Omental fat pad (tissue), 4 donors: ENCODE results near the gene SHC4. TPM values are rescaled to one million over a fixed set of nuclear protein-coding genes. Genes with fewer than 3 reads are reported as not detected.

Experiments used
- ATAC-seq: fragments of 150-250 bp; one replicate; pipeline ENCODE4 v1.9.1; 2016; ENCODE audit warnings: mild to moderate bottlenecking, moderate library complexity; ENCODE audit not compliant: low FRiP score
- DNase-seq: peaks from one replicate; pipeline ENCODE4 v3.0.0-alpha.2; 2019; ENCODE audit warnings: low spot score
- CTCF ChIP-seq, 3 donors: fragments of 450-650 bp; IDR thresholded peaks; one replicate each; pipeline ENCODE4 v1.5.1; 2016 to 2017; ENCODE audit warnings: antibody characterized with exemption in 3 of 3, mild to moderate bottlenecking in 3 of 3, moderate library complexity in 2 of 3
- total RNA-seq, 4 donors: library from RNA; depleted of rRNA; stranded (reverse); fragments of >200 nt; gene quantifications; one replicate each; pipeline ENCODE4 v1.1.0, GENCODE V29; 2016

The SHC4 gene
- total RNA-seq, 4 donors from 2014 or later, result 0.48 to 2.2 (median 1.2) TPM; not detected in 1

GRCh38 chr15:48928877-48929538 lies 34.7 kb downstream of the SHC4 start:
- ATAC-seq, result no peak
- no peak for DNase-seq
- no peak for TF ChIP-seq CTCF (IDR thresholded peaks at IDR 0.05)

DNA sequence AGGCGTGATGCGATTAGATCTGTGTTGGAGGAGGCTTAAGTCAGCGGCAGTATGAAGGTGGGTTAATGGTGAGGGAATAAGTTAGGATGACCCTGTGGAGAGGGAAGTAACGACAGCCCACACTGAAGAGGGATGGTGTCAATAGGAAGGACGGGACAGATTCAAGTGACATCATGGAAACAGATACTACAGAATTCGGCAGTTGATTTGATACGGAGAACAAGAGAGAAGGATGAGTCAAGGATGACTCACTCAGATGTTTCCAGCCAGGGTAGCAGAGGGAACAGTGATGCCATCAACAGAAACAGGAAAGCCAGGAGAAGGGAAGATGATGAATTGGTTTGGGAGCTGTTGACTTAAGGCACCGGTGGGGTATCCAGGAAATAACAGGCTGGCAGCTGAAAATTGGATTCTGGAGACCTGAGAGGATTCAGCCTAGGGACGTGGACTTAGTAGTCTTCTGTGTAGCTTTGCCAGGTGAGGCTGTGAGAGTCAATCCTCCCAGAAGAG lies 38.0 kb downstream of the SHC4 start:
- ATAC-seq (no peak), DNase-seq (no peak)
- TF ChIP-seq CTCF (IDR thresholded peaks at IDR 0.05), result no peak

DNA sequence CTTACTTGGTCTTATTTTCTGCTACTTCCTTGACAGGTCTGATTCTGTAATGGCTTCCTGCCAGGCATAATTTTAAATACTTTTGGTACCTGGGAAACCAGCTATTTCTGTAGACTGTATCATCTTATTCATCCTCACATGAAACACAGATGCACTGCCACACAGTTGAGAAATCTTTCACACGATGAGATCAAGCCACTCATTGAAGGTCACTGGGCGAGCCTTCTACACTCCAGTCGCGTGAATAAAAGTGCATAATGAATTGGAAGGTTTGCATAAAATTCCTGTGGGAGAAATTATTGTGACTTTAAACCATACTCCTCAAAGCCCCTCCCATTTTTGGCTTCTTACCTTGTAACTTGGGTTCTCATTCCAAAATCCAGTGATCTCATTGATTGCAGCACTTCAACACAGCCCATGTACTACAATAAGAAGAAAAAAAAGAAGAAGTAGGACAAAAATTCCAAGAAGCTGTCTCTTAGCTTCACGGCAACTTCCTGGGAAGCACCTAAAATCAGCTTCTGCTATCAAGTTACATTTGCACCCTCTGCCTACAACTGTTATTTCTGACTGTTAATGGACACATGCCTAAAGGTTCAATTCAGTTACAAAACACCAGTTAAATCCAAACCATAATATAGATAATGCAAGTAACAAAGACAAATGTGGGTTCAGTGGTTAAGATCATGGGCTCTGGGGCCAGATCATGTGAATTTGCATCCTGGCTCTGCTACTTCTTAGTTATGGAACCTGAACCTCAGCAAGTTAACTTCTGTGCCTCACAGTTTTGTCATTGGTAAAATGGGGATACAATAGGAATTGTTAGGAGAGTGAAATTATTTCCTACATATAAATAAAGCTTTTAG lies 39.0 kb downstream of the SHC4 start:
- DNase-seq, result no peak
- no peak for ATAC-seq

GRCh38 chr15:48922046-48922445 lies 41.7 kb downstream of the SHC4 start:
- DNase-seq (no peak), ATAC-seq (no peak)
- no peak for TF ChIP-seq CTCF (IDR thresholded peaks at IDR 0.05)

More for the DNA sequence above, 39.0 kb downstream of the SHC4 start:
- TF ChIP-seq CTCF (IDR thresholded peaks at IDR 0.05), result no peak

DNA sequence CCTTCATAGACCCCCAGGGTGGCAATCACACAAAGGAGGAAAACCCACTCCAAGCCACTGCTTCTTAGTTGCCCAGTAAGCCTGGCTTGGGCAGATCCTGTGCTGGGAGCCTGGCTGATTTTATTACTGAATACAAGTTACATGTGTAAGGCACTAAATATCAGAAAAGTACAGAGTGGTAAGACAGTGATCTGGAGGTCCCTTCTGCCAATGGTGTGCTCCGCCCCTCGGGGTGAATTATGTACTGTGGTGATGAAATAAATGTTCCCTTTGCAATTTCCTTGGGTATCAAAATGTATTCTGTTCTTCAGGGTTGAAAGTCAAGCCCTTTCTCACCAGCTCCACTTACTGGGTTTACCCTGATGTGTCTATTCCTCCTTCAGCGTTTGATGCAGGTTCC lies 47.0 kb downstream of the SHC4 start:
- ATAC-seq, result no peak
- DNase-seq, result no peak
- no peak for TF ChIP-seq CTCF (IDR thresholded peaks at IDR 0.05)

GRCh38 chr15:48915861-48916260 lies 47.9 kb downstream of the SHC4 start:
- no peak for ATAC-seq
- TF ChIP-seq CTCF (IDR thresholded peaks at IDR 0.05), result no peak
- no peak for DNase-seq
